Measurements from ENCODE around the gene LGALS7.
"Not testable (repeated sequence)": the region's sequence is repeated elsewhere in the genome, so short reads cannot be mapped to it uniquely, and the experiment has no call there.

The LGALS7 gene

GRCh38 chr19:38816131-38816750, 42.9 kb upstream of the LGALS7 start:
- H3K4me1 ChIP-seq (ENCODE audit: control insufficient read depth in 2 of 2, insufficient read depth in 1 of 2, low read depth in 1 of 2, low read length in 2 of 2): no peaks in the 10 kb centered on the region
- H3K14ac ChIP-seq (ENCODE audit: low read length): no peak overlapping the region
- H3K4me2 ChIP-seq (ENCODE audit: insufficient read depth, low read length, poor library complexity, severe bottlenecking): no peak overlapping the region
- H3K9ac ChIP-seq (ENCODE audit: low read depth, low read length, poor library complexity): no peak overlapping the region
- no peak overlapping the region for H2AFZ ChIP-seq (ENCODE audit: low read length)
- H3K9me3 ChIP-seq (replicated peaks in 1 of 2; ENCODE audit: control insufficient read depth in 2 of 2, insufficient read depth in 1 of 2, low read depth in 1 of 2, low read length in 2 of 2): peaks cover 0 to 3% of the 10 kb centered on the region in 2 donors
- H2BK120ac ChIP-seq (ENCODE audit: low read depth, low read length): no peak overlapping the region
- no peak overlapping the region for H3K4me3 ChIP-seq (ENCODE audit: low read length in 2 of 2)
- peaks cover 23 to 31% of the 10 kb centered on the region in 2 donors for H3K36me3 ChIP-seq (replicated peaks in 1 of 2; ENCODE audit: control insufficient read depth in 2 of 2, insufficient read depth in 2 of 2, low read length in 2 of 2)
- H4K91ac ChIP-seq (ENCODE audit: low read depth, low read length, poor library complexity): no peak overlapping the region
- H2BK15ac ChIP-seq (ENCODE audit: low read length): no peak overlapping the region
- no peak overlapping the region for H3K4ac ChIP-seq (ENCODE audit: low read length)
- H3K27ac ChIP-seq (replicated peaks; ENCODE audit: low read length): no peak overlapping the region
- no peak for DNase-seq (ENCODE audit: low spot score)
- H4K8ac ChIP-seq (ENCODE audit: low read depth, low read length): no peak overlapping the region
- no CpG with 5 or more reads among the region's 18 CpGs for WGBS, 2 donors (ENCODE audit: extremely low coverage in 2 of 2, insufficient read length in 2 of 2, insufficient replicate concordance in 1 of 2)
- no peak overlapping the region for H2AK5ac ChIP-seq (ENCODE audit: low read depth, low read length)
- H3K18ac ChIP-seq (ENCODE audit: low read length): no peak overlapping the region
- peak overlapping the region; percentile 75 for H2BK5ac ChIP-seq (ENCODE audit: low read length)
- peak overlapping the region; percentile 31 for H3K23ac ChIP-seq (ENCODE audit: low read depth, low read length, poor library complexity)
- H3K27me3 ChIP-seq (ENCODE audit: control insufficient read depth in 3 of 3, insufficient read depth in 3 of 3, low read depth in 1 of 3, low read length in 3 of 3): no peaks in the 10 kb centered on the region
- no peaks in the 10 kb centered on the region for H3K79me1 ChIP-seq (ENCODE audit: low read depth, low read length)
- no peak overlapping the region for H2BK12ac ChIP-seq (ENCODE audit: low read length)

- no peak overlapping the region for H3K23ac ChIP-seq (ENCODE audit: low read depth, low read length, poor library complexity)
- H3K36me3 ChIP-seq (replicated peaks in 1 of 2; ENCODE audit: control insufficient read depth in 2 of 2, insufficient read depth in 2 of 2, low read length in 2 of 2): peaks cover 23 to 25% of the 10 kb centered on the region in 2 donors
- H4K91ac ChIP-seq (ENCODE audit: low read depth, low read length, poor library complexity): no peak overlapping the region
- H3K14ac ChIP-seq (ENCODE audit: low read length): no peak overlapping the region
- no peak overlapping the region for H2BK12ac ChIP-seq (ENCODE audit: low read length)
- no peak overlapping the region for H3K4me2 ChIP-seq (ENCODE audit: insufficient read depth, low read length, poor library complexity, severe bottlenecking)
- H2BK15ac ChIP-seq (ENCODE audit: low read length): no peak overlapping the region
- H2BK5ac ChIP-seq (ENCODE audit: low read length): no peak overlapping the region
- H3K9me3 ChIP-seq (replicated peaks in 1 of 2; ENCODE audit: control insufficient read depth in 2 of 2, insufficient read depth in 1 of 2, low read depth in 1 of 2, low read length in 2 of 2): no peaks in the 10 kb centered on the region
- H3K79me1 ChIP-seq (ENCODE audit: low read depth, low read length): no peaks in the 10 kb centered on the region
- no peak for DNase-seq (ENCODE audit: low spot score)
- H3K4ac ChIP-seq (ENCODE audit: low read length): no peak overlapping the region
- H3K4me1 ChIP-seq (ENCODE audit: control insufficient read depth in 2 of 2, insufficient read depth in 1 of 2, low read depth in 1 of 2, low read length in 2 of 2): no peaks in the 10 kb centered on the region
- H3K4me3 ChIP-seq (ENCODE audit: low read length in 2 of 2): no peak overlapping the region
- H4K8ac ChIP-seq (ENCODE audit: low read depth, low read length): no peak overlapping the region
- no peak overlapping the region for H2BK120ac ChIP-seq (ENCODE audit: low read depth, low read length)
- no peaks in the 10 kb centered on the region for H3K27me3 ChIP-seq (ENCODE audit: control insufficient read depth in 3 of 3, insufficient read depth in 3 of 3, low read depth in 1 of 3, low read length in 3 of 3)
- no peak overlapping the region for H3K18ac ChIP-seq (ENCODE audit: low read length)
- H2AFZ ChIP-seq (ENCODE audit: low read length): no peak overlapping the region
- H2AK5ac ChIP-seq (ENCODE audit: low read depth, low read length): no peak overlapping the region
- H3K9ac ChIP-seq (ENCODE audit: low read depth, low read length, poor library complexity): no peak overlapping the region
- H3K27ac ChIP-seq (replicated peaks; ENCODE audit: low read length): no peak overlapping the region
- no CpG with 5 or more reads among the region's 34 CpGs for WGBS, 2 donors (ENCODE audit: extremely low coverage in 2 of 2, insufficient read length in 2 of 2, insufficient replicate concordance in 1 of 2)
Measured at GRCh38 chr19:38815059-38816001, 42.0 kb upstream of the LGALS7 start.

- not testable (repeated sequence) for H2BK120ac ChIP-seq (ENCODE audit: low read depth, low read length); H3K18ac ChIP-seq (ENCODE audit: low read length); H2BK15ac ChIP-seq (ENCODE audit: low read length); H3K79me1 ChIP-seq (ENCODE audit: low read depth, low read length); H3K4me1 ChIP-seq (ENCODE audit: control insufficient read depth in 2 of 2, insufficient read depth in 1 of 2, low read depth in 1 of 2, low read length in 2 of 2); H3K9me3 ChIP-seq (replicated peaks in 1 of 2; ENCODE audit: control insufficient read depth in 2 of 2, insufficient read depth in 1 of 2, low read depth in 1 of 2, low read length in 2 of 2); H3K4me3 ChIP-seq (ENCODE audit: low read length in 2 of 2); H3K4ac ChIP-seq (ENCODE audit: low read length); H3K27ac ChIP-seq (replicated peaks; ENCODE audit: low read length); H3K4me2 ChIP-seq (ENCODE audit: insufficient read depth, low read length, poor library complexity, severe bottlenecking); DNase-seq (ENCODE audit: low spot score); H2BK5ac ChIP-seq (ENCODE audit: low read length); H3K23ac ChIP-seq (ENCODE audit: low read depth, low read length, poor library complexity); H3K27me3 ChIP-seq (ENCODE audit: control insufficient read depth in 3 of 3, insufficient read depth in 3 of 3, low read depth in 1 of 3, low read length in 3 of 3); H3K9ac ChIP-seq (ENCODE audit: low read depth, low read length, poor library complexity); H3K14ac ChIP-seq (ENCODE audit: low read length); H2AK5ac ChIP-seq (ENCODE audit: low read depth, low read length); H4K91ac ChIP-seq (ENCODE audit: low read depth, low read length, poor library complexity); H2BK12ac ChIP-seq (ENCODE audit: low read length); H2AFZ ChIP-seq (ENCODE audit: low read length); H4K8ac ChIP-seq (ENCODE audit: low read depth, low read length)
- peaks cover 23 to 24% of the 10 kb centered on the region in 2 donors for H3K36me3 ChIP-seq (replicated peaks in 1 of 2; ENCODE audit: control insufficient read depth in 2 of 2, insufficient read depth in 2 of 2, low read length in 2 of 2)
- WGBS, 2 donors (ENCODE audit: extremely low coverage in 2 of 2, insufficient read length in 2 of 2, insufficient replicate concordance in 1 of 2): no CpG with 5 or more reads among the region's 2 CpGs
Measured at GRCh38 chr19:38813932-38814331, 40.6 kb upstream of the LGALS7 start.

DNA sequence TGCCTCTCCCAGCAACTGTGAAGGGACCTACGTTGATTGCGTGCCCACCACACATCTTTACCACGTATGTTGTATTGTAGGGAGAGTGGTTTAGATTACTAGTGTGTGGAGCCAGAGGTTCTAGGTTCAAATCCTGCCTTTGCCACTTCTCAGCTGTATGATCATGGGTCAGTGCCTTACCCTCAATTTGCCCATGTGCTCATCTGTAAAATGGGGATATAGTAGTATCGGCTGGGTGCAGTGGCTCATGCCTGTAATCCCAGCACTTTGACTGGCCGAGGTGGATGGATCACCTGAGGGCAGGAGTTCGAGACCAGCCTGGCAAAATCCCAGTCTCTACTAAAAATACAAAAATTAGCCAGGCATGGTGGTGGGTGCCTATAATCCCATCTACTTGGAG, 40.0 kb upstream of the LGALS7 start:
- no CpG with 5 or more reads among the region's 6 CpGs for whole genome bisulfite sequencing, 2 donors (ENCODE audit: extremely low coverage in 2 of 2, insufficient read length in 2 of 2, insufficient replicate concordance in 1 of 2)

More for the DNA sequence above, 40.0 kb upstream of the LGALS7 start:
- H2AFZ ChIP-seq (ENCODE audit: low read length): no peak overlapping the region
- H3K23ac ChIP-seq (ENCODE audit: low read depth, low read length, poor library complexity): no peak overlapping the region
- H2BK12ac ChIP-seq (ENCODE audit: low read length): no peak overlapping the region
- no peak overlapping the region for H4K8ac ChIP-seq (ENCODE audit: low read depth, low read length)
- H3K79me1 ChIP-seq (ENCODE audit: low read depth, low read length): no peaks in the 10 kb centered on the region
- H3K27me3 ChIP-seq (ENCODE audit: control insufficient read depth in 3 of 3, insufficient read depth in 3 of 3, low read depth in 1 of 3, low read length in 3 of 3): no peaks in the 10 kb centered on the region
- H3K4me3 ChIP-seq (ENCODE audit: low read length in 2 of 2): no peak overlapping the region
- no peaks in the 10 kb centered on the region for H3K4me1 ChIP-seq (ENCODE audit: control insufficient read depth in 2 of 2, insufficient read depth in 1 of 2, low read depth in 1 of 2, low read length in 2 of 2)
- no peak overlapping the region for H3K9ac ChIP-seq (ENCODE audit: low read depth, low read length, poor library complexity)
- H2BK5ac ChIP-seq (ENCODE audit: low read length): no peak overlapping the region
- H3K9me3 ChIP-seq (replicated peaks in 1 of 2; ENCODE audit: control insufficient read depth in 2 of 2, insufficient read depth in 1 of 2, low read depth in 1 of 2, low read length in 2 of 2): peaks cover 0 to 1% of the 10 kb centered on the region in 2 donors
- no peak overlapping the region for H3K14ac ChIP-seq (ENCODE audit: low read length)
- no peak overlapping the region for H3K27ac ChIP-seq (replicated peaks; ENCODE audit: low read length)
- no peak overlapping the region for H3K18ac ChIP-seq (ENCODE audit: low read length)
- H3K4me2 ChIP-seq (ENCODE audit: insufficient read depth, low read length, poor library complexity, severe bottlenecking): no peak overlapping the region
- H3K36me3 ChIP-seq (replicated peaks in 1 of 2; ENCODE audit: control insufficient read depth in 2 of 2, insufficient read depth in 2 of 2, low read length in 2 of 2): peaks cover 23 to 24% of the 10 kb centered on the region in 2 donors
- DNase-seq (ENCODE audit: low spot score): no peak
- H3K4ac ChIP-seq (ENCODE audit: low read length): no peak overlapping the region
- no peak overlapping the region for H4K91ac ChIP-seq (ENCODE audit: low read depth, low read length, poor library complexity)
- H2BK15ac ChIP-seq (ENCODE audit: low read length): no peak overlapping the region
- no peak overlapping the region for H2BK120ac ChIP-seq (ENCODE audit: low read depth, low read length)
- H2AK5ac ChIP-seq (ENCODE audit: low read depth, low read length): peak overlapping the region; percentile 46
